Chondrocyte (in vitro differentiated cells): ENCODE data around the gene RPS15A. TPM values are rescaled to one million over a fixed set of nuclear protein-coding genes. Genes with fewer than 3 reads are reported as not detected.

Experiments
- DNase-seq: peaks from one replicate; pipeline ENCODE4 v3.0.0; 2021; ENCODE audit warnings: mixed read lengths, low spot score
- H3K27ac Mint-ChIP-seq: one replicate; pipeline ENCODE4 v1.8.0; 2021; ENCODE audit warnings: mild to moderate bottlenecking, moderate library complexity, mixed read lengths; ENCODE audit not compliant: unreplicated experiment
- H3K27me3 Mint-ChIP-seq: 2 replicates; pipeline ENCODE4 v1.8.0; 2021; ENCODE audit warnings: low read depth, mixed read lengths
- H3K36me3 Mint-ChIP-seq: 2 replicates; pipeline ENCODE4 v1.8.0; 2021; ENCODE audit warnings: low read depth, mixed read lengths
- H3K4me1 Mint-ChIP-seq: 2 replicates; pipeline ENCODE4 v1.8.0; 2021; ENCODE audit warnings: low read depth, mild to moderate bottlenecking, mixed read lengths
- H3K4me3 Mint-ChIP-seq: one replicate; pipeline ENCODE4 v1.8.0; 2021; ENCODE audit warnings: mild to moderate bottlenecking, moderate library complexity, mixed read lengths; ENCODE audit not compliant: unreplicated experiment
- H3K9me3 Mint-ChIP-seq: 2 replicates; pipeline ENCODE4 v1.8.0; 2021; ENCODE audit warnings: low read depth, mixed read lengths
- long read RNA-seq: library from polyadenylated mRNA; stranded (forward); transcript quantifications from one replicate; pipeline ENCODE4 v2.0.0, GENCODE V29; 2021
- total RNA-seq: library from RNA; stranded (reverse); gene quantifications from 3 replicates; pipeline ENCODE4 v1.2.1, GENCODE V29; 2021
- TF ChIP-seq, protein P1 (sequence below): fragments of 200-600 bp; sonication (generic); IDR thresholded peaks from 2 replicates; pipeline ENCODE4 v1.5.0; 2021; ENCODE audit warnings: antibody characterized with exemption, mild to moderate bottlenecking, moderate library complexity

RPS15A gene
- total RNA-seq = 794 to 833 TPM (median 819 TPM) in 3 replicates
- long read RNA-seq, transcript RPS15A-201 (5 exons, 2,203 nt) = minor isoform, 23 of 600 reads
- long read RNA-seq, transcript RPS15A-203 (5 exons, 525 nt) = major isoform, 567 of 600 reads
- long read RNA-seq, partial matches to known transcripts = 0 of 600 reads
- long read RNA-seq, other reads (novel, unspliced or antisense) = 5 of 600 reads

DNA sequence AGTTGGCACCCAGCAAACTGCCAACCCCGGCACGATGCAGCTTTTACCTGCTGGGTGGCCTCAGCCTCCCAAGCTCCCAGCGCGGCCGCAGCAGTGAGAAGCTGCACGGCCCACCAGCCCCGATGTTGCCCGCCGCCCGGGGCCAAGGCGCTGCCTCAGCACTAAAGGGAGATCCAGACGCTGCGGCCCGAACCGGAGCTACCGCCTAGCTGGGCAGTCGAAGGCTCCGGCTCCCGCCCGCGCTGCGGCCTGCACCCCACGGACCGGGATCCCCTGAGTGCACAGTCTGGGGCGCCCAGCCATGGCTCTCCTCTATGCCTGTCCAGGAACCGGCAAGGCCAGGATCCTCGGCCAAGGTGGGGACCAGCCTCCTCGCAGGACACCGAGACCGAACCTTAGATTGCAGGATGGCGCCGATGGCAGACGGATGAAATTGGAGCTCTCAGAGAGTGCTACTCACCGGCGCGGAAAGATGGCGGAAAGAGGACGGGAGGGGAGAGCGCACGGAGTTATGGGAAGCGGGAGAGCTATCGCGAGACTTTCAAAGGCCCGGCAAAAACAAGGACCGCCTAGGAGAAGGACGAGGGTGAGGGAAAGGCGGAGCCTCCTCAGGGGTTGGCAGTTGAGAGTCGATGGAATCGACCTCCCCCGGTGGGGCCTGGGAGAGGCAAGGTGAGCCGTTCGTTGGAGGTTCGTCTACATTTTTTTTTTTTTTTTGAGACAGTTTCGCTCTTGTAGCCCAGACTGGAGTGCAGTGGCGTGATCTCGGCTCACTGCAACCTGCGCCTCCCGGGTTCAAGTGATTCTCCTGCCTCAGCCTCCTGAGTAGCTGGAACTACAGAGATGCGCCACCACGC, at the start of gene RPS15A:
Gene RPS15A (minus strand): TSS at position 485 of the 857 bp plus-strand sequence. CDS start 1,221 bp downstream, outside the sequence.
- Mint-ChIP-seq H3K27ac (peak within 1 kb of the TSS; percentile 94), H3K36me3 (peaks cover 34% of the 10 kb centered on the region), H3K4me1 (peaks cover 49% of the 10 kb centered on the region), H3K9me3 (no peaks in the 10 kb centered on the region), H3K27me3 (no peaks in the 10 kb centered on the region), H3K4me3 (peak within 1 kb of the TSS; percentile 96)
- TF ChIP-seq, protein P1, sequence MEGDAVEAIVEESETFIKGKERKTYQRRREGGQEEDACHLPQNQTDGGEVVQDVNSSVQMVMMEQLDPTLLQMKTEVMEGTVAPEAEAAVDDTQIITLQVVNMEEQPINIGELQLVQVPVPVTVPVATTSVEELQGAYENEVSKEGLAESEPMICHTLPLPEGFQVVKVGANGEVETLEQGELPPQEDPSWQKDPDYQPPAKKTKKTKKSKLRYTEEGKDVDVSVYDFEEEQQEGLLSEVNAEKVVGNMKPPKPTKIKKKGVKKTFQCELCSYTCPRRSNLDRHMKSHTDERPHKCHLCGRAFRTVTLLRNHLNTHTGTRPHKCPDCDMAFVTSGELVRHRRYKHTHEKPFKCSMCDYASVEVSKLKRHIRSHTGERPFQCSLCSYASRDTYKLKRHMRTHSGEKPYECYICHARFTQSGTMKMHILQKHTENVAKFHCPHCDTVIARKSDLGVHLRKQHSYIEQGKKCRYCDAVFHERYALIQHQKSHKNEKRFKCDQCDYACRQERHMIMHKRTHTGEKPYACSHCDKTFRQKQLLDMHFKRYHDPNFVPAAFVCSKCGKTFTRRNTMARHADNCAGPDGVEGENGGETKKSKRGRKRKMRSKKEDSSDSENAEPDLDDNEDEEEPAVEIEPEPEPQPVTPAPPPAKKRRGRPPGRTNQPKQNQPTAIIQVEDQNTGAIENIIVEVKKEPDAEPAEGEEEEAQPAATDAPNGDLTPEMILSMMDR = peak; percentile 11
- DNase-seq = peak; percentile 97

DNA sequence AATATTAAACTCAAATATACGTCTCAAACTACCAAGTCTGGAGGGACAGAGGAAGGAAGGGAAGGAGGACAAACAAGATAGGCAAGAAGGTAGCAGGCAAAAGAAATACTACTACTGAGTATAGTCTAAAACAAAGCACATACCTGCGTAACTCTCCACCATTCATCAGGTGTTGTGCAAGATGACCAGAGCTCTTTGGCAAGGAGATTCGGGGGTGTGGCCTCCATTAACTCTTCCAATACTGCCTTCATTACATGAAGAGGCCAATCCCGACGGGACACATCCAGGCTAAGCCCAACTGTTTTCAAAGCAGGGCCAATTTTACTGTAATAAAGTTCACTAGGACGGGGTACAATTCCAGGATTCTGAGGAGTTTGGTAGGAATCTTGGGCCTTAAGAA, 49.4 kb upstream of the RPS15A start:
- no peaks in the 10 kb centered on the region for H3K9me3 Mint-ChIP-seq
- H3K27me3 Mint-ChIP-seq = no peaks in the 10 kb centered on the region
- no peaks in the 10 kb centered on the region for H3K4me1 Mint-ChIP-seq
- H3K27ac Mint-ChIP-seq = no peak overlapping the region
- H3K36me3 Mint-ChIP-seq = peaks cover 56% of the 10 kb centered on the region
- H3K4me3 Mint-ChIP-seq = no peak overlapping the region
- no peak for DNase-seq
- TF ChIP-seq, protein P1 = no peak

DNA sequence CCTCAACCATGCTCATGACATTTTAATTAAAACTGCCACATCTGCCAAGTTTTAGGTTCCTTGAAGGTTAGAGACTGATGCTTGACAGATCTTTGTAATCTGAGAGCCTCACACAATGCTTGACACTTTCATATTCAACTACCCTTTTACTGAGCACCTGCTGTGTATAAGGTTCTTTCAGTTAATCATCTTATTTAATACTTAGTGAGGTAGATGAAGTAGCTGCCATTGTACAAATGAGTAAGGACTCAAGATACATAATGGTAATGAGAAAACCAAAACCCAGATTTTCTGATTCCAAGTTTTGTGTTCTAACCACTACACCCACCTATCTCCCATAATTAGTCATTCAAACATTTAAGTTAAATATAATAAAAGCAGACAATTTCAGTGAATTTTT, 46.6 kb upstream of the RPS15A start:
- TF ChIP-seq, protein P1 = no peak
- Mint-ChIP-seq H3K9me3 (no peaks in the 10 kb centered on the region), H3K4me3 (no peak overlapping the region), H3K27me3 (no peaks in the 10 kb centered on the region), H3K4me1 (no peaks in the 10 kb centered on the region), H3K27ac (no peak overlapping the region), H3K36me3 (peaks cover 60% of the 10 kb centered on the region)
- no peak for DNase-seq

DNA sequence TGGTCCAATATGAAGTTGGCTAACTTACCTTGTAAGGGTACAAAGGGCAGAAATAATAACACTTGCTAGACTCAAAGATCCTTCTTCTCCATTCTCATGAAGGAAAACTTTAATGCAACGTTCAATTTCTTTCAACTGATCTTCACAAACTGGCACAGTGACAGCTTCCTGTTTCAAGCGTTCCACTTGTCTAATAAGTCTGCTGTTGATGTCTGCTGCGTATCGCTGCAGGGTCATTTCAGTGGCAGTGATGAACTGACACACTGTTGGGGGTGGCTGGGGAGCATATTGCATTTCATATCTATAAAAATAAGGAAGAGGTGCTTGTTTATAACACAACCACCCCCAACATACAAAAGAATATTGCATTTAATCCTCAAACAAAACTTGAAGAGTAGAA, 44.7 kb upstream of the RPS15A start:
- H3K4me1 Mint-ChIP-seq = no peaks in the 10 kb centered on the region
- H3K27me3 Mint-ChIP-seq = no peaks in the 10 kb centered on the region
- H3K9me3 Mint-ChIP-seq = no peaks in the 10 kb centered on the region
- no peak overlapping the region for H3K4me3 Mint-ChIP-seq
- TF ChIP-seq, protein P1 = no peak
- DNase-seq = no peak
- H3K27ac Mint-ChIP-seq = no peak overlapping the region
- H3K36me3 Mint-ChIP-seq = peaks cover 54% of the 10 kb centered on the region

DNA sequence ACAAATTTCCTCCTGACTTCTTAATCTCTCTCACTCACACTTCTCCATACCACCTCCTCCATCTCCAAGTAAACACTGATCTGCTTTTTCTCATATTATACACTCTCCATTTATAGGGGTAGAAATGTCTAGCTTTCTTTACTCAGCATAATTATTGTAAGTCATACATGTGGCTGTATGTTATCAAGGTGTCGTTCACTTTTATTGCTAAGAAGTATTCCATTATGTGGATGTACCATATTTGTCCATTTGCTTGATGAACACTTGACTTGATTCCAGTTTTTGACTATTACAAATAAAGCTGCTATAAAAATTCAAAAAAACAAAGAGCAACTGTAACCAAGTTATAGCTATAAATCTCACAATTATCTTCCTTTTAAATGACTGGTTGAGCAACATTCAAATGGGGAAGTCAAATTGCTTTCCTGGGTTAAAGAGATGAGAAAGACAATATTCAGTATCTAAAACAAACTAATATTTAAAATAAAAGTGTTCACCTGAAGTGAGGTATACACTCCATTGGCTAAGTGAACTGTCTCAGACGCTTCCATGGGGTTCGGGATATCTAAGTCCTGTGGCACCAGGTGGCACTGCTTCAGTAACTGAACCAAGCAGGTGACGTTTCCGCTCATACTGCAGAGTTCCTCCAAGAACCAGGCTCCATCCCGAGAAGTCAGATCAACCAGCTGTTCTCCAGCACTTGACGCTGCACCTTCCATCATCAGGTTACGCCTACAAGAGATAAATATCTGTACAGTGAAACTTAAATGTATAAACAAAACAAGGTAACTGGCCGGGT, 43.8 kb upstream of the RPS15A start:
- DNase-seq = no peak
- Mint-ChIP-seq H3K9me3 (no peaks in the 10 kb centered on the region), H3K27me3 (no peaks in the 10 kb centered on the region), H3K4me1 (no peaks in the 10 kb centered on the region), H3K4me3 (no peak overlapping the region), H3K36me3 (peaks cover 53% of the 10 kb centered on the region), H3K27ac (no peak overlapping the region)
- TF ChIP-seq, protein P1 = no peak
